Hematopoietic multipotent progenitor cell treated with erythropoietin and hydrocortisone succinate and interleukin-3 and kit ligand, for 15 days (in vitro differentiated cells): ENCODE measurements around the gene NEUROD6.

ENCODE experiments used
- DNase-seq: peaks from one replicate; pipeline ENCODE4 v3.0.0-alpha.2; 2015; ENCODE audit warnings: low spot score

NEUROD6 gene

DNA sequence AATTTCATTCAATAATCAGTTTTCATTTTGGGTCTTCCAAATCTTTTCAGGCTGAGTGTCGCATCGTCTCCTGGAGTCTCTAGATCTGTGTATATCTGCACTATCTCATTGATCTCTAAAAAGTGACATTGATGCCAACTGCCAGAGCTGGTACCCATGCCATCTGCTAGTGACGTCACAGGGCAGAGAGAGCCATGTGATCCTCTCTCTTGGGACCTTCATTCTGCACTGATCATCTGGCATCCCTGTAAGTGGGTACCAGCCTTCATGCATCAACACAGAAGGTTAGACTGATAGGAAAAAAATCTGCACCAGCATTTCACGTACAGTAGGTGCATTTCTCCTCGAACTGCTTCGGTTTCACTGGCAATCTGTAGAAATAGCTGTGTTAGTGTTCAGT lies at the start of gene NEUROD6:
Gene NEUROD6, minus strand, starts transcription at position 124 of the 400 bp plus-strand sequence. CDS start 1,458 bp downstream, outside the sequence.
- no peak for DNase-seq

DNA sequence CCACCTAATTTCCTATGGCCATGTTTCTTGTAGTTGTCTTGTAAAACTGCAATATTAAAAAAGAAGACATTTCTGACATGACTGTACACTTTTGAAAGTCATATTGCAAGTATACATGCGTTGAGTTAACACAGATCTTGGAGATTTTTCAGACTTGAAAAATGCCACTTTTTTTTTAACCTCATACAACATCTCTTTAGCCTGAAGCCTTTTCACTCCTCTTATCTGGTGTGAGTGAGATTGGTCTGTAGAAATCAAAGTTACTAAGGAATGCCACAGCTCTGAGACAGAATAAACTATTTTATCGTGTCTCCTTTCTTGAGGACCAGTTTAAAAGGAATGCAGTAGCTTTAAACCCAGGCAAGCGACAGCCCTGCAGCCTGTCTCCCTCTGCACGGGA lies 43.9 kb upstream of the NEUROD6 start:
- no peak for DNase-seq

DNA sequence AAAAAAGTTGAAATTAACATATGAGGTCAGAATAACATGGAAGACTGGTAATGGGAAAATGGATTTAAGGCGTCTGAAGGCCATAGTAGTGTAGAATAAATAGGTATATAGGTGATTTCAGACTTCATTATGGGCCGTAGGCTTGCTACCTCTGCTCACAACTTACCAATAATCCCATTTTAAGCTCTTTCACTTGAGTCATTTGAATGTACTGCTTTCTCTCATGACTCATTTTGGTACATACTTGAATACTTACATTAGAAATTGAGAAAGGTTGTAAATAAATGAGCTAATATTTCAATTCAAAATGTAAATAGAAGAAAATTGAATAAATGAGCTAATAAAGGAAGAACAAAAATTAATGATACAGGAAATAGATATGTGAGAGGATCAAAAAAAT lies 42.2 kb upstream of the NEUROD6 start:
- no peak for DNase-seq

DNA sequence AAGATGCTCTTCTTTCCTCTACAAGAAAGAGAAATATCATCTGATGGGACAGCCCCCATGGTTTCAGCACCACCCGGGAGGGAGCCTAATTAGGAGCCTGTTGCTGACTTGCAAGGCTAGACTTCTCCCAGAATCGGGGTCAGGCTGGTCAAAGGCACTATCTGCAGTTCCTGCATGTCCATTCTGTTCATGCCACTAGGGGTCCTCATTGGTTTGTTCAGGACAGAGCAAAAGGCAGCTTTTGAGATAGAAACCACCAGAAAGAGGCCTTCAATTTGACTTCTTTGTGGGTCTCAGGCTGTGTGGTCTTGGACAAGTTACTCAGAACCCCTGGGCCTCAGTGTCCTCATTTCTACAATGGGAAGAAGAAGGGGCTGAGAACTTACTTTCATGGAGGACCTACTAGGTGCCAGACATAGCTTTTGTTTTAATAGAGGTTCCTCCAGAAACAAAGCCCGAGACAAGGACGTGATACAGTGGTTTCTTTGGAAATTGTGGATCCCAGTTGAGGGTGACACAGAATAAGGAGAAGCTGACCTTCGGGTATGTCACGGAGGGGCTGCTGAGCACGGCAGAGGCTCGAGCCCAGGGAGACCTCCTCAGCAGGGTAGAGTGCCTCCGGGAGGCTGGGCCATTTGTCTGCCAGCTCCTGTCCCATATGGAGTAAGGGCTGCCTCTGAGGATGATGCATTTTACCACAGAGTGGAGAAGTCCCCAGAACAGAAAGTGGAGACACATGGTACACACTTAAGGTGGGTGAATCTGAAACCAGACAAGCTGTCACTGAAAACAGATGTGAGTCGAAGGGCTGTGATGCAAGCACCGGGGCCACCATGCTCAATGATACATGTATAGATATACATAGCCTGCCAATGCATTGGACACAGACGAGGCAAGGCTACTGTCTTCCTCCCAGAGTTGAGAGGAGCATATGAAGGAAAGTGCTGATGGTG lies 33.1 kb upstream of the NEUROD6 start:
- no peak for DNase-seq

DNA sequence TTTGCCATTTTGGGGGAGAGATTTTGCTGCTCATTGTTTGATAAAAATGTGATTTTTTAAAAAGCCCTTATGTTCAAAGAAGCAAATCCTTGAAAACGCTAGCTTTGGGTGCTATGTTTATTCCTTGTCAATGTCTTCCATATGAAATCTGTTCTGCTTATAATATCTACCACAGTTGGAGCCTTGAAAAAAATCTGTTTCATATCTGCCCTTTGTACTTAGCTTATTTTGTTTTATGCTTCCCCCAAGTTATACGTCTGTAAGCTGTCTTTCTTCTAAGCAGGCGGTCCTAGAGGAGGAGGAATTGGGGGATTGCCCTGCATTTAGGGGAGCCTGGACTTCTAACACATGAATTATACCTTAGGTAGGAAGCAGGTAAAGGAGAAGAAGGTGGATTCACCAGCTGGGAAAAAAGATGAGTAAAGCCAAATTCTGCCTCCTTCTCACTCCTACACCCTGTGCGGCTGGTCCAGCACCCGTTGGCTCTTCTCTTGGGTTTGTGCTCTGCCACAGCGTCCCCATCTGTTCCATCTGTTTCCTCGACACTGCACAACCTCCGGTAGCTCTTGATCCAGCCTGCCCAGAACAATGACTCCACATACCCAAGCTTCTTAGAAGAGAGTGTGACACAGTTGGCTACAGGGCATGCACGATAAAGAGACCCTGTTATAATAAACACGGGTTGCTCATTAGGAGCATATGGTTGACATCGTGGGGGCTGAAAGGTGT lies 31.9 kb upstream of the NEUROD6 start:
- DNase-seq = no peak

- DNase-seq = no peak
Measured at GRCh38 chr7:31371621-31372020, 31.1 kb upstream of the NEUROD6 start.

DNA sequence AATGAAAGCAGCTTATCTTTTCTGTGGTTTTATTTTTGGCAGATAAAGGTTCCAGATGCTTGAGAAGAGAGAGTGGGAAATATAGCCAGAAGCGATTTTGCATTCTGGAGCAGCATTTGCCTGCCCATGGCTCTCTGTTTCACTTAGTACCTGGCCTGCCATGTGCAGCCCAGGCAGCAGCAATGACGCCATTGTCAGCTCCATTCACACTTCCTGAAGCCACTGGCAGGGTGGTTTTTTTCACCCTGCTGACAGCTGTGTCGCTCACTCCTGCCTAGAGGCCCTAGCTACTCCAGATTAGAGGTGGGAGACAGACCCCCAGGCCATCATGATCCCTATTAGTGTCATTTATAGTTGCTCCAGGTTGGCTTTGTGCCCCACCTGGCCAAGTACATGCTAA lies 30.1 kb upstream of the NEUROD6 start:
- DNase-seq = no peak

DNA sequence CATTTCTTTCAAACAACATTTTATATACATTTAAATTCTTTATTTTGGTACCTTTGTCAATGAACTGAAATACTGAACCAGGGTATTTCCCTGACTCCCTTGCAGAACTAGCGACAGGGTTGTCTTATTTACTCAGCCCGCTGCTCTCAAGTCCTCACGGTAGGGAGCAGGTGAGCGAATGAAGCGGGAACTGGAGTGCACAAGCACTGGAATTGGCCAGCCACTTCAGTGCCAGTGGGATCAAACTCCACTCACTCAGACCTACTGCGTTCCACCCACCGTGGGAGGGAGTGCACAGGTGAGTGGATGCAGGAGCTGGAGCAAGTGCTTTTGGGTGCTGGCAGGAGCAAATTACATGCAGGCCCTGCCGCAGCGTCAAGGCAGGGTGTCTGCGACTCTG lies 28.1 kb upstream of the NEUROD6 start:
- no peak for DNase-seq

DNA sequence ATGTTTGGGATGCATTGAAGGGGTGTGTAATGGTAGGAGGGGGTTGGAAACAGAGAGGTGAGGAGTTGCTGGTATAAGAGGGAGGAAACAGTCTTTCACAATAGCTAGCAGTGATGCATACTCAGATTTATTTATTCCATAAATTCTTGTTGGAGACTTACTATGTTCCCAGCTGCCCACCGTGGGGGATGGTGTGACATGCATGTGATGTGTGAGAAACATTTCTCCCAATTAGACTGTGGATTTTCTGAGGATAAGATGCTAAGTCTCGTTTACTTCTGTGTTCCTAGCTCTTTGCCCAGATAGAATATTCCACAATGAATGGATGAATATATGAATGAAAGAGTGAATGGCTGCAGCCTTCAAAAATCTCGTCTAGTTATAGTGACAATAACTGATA lies 23.0 kb upstream of the NEUROD6 start:
- no peak for DNase-seq

DNA sequence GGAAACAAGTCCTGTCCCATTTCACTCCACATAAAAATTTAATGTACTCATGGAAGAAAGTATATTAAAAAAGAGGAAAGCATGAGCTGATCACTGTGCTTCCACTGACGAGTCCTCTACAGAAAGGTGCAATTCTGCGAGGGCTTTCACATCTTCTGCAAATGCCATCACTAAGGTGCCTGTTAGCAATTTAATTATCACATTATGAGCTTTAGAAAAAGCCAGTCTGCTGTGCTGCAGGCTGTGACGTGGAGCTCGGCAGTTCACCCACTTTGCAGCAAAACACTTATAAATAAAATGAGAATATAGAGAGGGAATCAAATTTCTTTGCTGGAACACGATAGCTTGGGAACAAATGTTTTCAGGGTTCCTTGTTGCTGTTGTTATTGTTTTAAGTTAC lies 22.5 kb upstream of the NEUROD6 start:
- no peak for DNase-seq

GRCh38 chr7:31362401-31362800 lies 21.9 kb upstream of the NEUROD6 start:
- no peak for DNase-seq

- DNase-seq = no peak
Measured at GRCh38 chr7:31358467-31358866, 17.9 kb upstream of the NEUROD6 start.

DNA sequence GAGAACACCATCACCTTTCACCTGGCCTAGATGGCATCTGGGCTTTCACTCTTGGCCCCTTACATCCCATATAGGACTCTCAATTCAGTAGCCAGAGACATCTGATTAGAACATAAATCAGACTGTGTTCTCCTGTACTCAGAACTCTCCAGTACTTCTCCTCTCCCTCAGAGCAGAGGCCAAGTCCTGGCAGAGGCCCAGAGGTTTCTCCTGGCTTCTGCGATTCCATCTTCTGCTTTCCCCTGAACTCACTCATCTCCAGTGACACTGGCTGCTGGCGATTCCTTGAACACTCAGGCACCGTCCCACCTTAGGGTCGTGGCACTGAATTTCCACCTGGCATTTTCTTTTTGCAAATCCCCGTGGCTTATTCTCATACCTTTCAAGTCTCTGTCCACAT lies 4.9 kb upstream of the NEUROD6 start:
- DNase-seq = no peak

DNA sequence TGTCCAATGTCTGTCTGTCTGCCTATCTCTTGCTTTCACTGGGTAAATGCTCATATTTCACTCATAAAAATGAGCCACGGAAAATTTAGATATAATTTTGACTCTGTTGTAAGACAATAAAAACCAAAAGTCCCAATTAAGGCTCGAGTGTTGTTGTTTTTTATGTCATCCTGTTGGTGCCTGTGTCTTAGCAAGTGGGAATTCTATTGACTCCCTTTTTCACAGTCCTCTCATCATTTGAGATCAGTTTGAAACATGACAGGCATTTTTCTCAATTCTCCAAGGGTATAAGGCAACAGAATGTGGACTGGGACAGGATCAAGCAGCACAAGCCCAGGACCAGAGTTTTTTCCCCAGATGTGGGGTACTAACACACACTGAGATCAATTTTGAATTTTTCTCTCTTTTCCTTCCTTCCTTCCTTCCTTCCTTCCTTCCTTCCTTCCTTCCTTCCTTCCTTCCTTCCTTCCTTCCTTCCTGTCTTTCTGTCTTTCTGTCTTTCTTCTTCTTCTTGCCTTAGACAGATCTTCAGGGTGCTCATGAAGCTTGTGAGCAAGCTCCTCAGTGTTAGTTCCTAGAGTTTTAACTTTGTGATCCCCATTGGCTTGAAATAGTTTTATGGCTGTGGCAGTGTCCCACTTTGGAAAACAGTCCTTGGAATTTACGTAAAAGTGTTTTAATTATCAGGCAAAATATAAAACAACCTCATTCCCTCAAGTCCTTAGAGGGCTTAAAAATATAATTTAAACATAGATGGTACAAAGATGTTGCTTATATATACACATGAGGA lies 3.2 kb upstream of the NEUROD6 start:
- DNase-seq = no peak

DNA sequence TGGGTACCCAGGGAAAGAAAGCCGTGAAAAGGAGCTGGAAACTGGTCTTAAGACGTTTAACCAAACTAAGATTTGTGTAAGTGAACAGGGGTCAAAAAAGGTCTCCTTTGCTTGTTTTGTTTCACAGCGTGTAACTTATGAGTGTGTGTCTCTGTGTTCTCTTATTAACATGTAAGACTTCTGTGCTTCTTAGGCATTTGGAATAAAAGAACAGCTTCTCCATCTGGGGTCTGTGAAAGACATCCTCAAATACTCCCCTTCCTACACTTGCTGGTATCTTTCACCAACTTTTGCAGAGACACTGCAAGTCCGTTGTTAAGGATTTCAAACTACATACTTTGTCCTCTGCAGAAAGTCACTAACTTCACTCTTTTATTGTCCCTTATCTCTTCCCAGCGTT lies 615 bp upstream of the NEUROD6 start:
- no peak for DNase-seq

DNA sequence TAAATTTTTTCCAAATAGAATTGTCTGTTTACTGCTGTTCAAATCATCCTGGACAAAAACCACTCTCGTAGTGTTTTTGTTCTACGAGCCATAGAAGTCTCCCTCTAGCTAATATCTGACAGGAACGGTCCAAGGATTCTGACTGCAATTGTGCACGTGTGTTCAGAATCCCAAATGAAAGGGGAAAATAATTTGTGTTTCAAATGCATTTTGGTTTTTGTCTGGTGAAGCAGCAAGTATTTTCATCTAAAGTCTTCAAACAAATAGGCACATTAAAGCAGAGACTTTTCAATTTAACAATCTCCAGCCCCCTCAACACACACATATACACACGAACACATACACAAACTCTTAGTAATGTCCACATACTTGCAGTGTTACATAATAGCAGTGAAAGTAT lies 475 bp downstream of the NEUROD6 start:
- no peak for DNase-seq

- no peak for DNase-seq
Measured at GRCh38 chr7:31338706-31339105, 1.8 kb downstream of the NEUROD6 start.

- DNase-seq = no peak
Measured at GRCh38 chr7:31337002-31337565, 3.4 kb downstream of the NEUROD6 start.

DNA sequence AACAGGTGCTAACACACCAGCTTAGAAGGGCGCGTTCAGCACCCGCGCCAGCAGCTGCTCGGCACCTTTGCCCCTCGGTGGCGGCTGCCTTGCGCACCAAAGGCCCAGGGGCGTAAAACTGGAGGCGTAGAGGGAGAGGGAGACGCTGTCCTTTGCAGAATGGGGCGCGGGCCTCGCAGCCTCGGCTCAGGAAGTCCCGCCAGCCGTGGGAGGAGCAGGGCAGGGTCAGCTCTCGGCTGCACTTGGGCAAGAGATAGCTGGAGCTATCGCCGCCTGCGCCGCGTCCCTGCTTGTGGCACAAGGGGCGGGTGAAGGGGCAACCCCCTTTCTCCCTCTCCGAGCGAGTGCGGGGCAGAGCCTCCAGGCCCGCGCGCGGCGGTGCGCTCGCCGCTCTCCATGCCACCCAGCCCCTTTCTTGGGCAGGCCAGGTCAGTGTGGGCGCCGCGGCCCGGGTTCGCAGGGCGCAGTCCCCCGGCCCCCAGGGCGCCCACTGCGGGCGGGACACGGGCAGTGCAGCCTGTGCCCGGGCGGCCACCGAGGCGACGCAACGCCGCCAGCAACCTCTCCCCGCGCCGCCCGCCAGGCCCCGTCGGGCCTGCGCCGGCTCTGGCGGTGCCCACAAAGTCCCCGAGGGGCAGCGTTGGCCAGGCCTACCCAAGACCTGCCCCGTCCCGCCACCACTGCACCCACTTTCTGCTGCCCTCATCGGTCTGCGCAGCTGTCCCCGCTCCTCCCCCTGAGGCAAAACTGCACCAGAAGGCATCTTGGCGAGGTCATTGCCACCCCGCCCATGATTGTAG lies 4.1 kb downstream of the NEUROD6 start:
- no peak for DNase-seq

DNA sequence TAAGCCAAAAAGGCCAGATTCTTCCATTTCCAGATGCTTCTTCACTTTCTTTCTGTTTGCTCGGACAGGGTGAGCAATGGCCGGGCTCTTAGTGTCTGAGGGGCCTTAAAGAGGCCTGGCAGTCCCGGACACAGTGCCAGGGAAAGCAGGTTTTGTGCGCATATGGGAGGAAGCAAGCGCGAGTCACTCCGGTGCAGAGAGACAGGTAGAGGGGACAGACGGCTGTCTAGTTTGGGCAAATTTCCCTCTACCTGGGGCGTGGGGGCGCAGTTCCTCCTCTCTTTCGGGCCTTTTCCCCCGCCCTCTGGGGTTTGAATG lies 4.7 kb downstream of the NEUROD6 start:
- DNase-seq = no peak

GRCh38 chr7:31335161-31335856 lies 5.2 kb downstream of the NEUROD6 start:
- no peak for DNase-seq
